Colonic mucosa (tissue), 4 donors: Measurements from ENCODE around the gene CLDND1. TPM values are rescaled to one million over a fixed set of nuclear protein-coding genes. Genes with fewer than 3 reads are reported as not detected.
"Not testable (repeated sequence)": the region's sequence is repeated elsewhere in the genome, so short reads cannot be mapped to it uniquely, and the experiment has no call there.

Source experiments
- DNase-seq: peaks from one replicate; pipeline ENCODE4 v3.0.0-alpha.2; 2020
- H3K27ac ChIP-seq: fragments of 200-600 bp; one replicate; pipeline ENCODE4 v1.8.0; 2021
- H3K27me3 ChIP-seq: fragments of 200-600 bp; one replicate; pipeline ENCODE4 v1.8.0; 2021
- H3K36me3 ChIP-seq: fragments of 200-600 bp; one replicate; pipeline ENCODE4 v1.8.0; 2021
- H3K4me1 ChIP-seq: fragments of 200-600 bp; one replicate; pipeline ENCODE4 v1.8.0; 2021; ENCODE audit warnings: mild to moderate bottlenecking
- H3K4me3 ChIP-seq: fragments of 200-600 bp; one replicate; pipeline ENCODE4 v1.8.0; 2021
- H3K9ac ChIP-seq, 2 donors: one replicate each; pipeline ENCODE4 v1.7.0; 2013; ENCODE audit warnings: control low read depth in 2 of 2, low read depth in 2 of 2, low read length in 2 of 2
- H3K9me3 ChIP-seq: fragments of 200-600 bp; one replicate; pipeline ENCODE4 v1.8.0; 2021
- CTCF ChIP-seq: fragments of 200-600 bp; IDR thresholded peaks from one replicate; pipeline ENCODE4 v1.8.0; 2022; ENCODE audit warnings: antibody characterized with exemption, mild to moderate bottlenecking
- intact Hi-C: fragments of 100-400 bp; cut with DNase I; formaldehyde crosslinking; loops from one replicate; pipeline ENCODE4 v1.14.1; 2022
- total RNA-seq, 2 donors: library from RNA; stranded (reverse); fragmentation: NEBNext Ultra II Directional in 1 of 2; extraction: Animal tissue kit (Norgen Biotek cat#: 25700) in 1 of 2; gene quantifications; one replicate each; pipeline ENCODE4 v1.2.1, GENCODE V29; 2021
- donor health status: healthy.
- donor health status: DM: no; HTN: no; CAD: no.
- donor health status: DM: no; HTN: no; CAD: no.

CLDND1 gene
- total RNA-seq, 2 donors from 2014 or later = 42.3 to 97.8 TPM

- intact Hi-C loops = no loop called here
- H3K9ac ChIP-seq = no peak overlapping the region
- TF ChIP-seq CTCF = no peak
- no peaks in the 10 kb centered on the region for H3K27me3 ChIP-seq
- H3K4me3 ChIP-seq = no peak overlapping the region
- H3K9me3 ChIP-seq = no peaks in the 10 kb centered on the region
- no peaks in the 10 kb centered on the region for H3K36me3 ChIP-seq
- DNase-seq = no peak
- H3K27ac ChIP-seq = no peak overlapping the region
- H3K4me1 ChIP-seq = no peaks in the 10 kb centered on the region
These were observed 41.7 kb upstream of the CLDND1 start for GRCh38 chr3:98564282-98565005.

DNA sequence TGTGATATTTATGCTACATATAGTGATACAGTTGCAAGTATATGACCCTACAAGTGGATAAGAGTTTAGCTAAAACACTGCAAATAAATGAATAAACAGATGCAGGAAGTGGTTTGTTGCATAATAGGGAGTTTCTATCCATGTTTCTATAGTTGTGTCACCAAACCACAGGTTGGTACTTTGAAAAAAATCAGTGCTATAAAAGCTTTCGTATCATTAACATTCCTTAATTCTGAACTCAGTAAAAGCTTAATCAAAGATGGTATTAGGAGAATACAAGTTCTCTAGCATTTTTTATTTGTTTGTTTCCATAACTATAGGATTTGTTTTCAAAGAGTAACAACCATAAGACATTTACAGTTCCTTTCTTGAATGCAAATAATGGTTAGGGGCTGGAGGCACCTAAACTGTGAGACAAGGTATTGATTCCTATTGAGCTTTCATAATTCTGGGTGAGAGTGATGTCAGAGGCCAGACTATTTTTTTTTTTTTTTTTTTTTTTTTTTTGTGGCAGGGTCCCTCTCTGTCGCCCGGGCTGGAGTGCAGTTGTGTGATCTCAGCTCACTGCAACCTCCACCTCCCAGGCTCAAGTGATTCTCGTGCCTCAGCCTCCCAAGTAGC is 41.1 kb upstream of the CLDND1 start:
- Histone ChIP-seq H3K4me1 (no peaks in the 10 kb centered on the region), H3K27ac (no peak overlapping the region), H3K36me3 (no peaks in the 10 kb centered on the region), H3K9ac (no peak overlapping the region), H3K27me3 (no peaks in the 10 kb centered on the region), H3K9me3 (no peaks in the 10 kb centered on the region), H3K4me3 (no peak overlapping the region)
- DNase-seq = no peak
- intact Hi-C loops = no loop called here
- no peak for TF ChIP-seq CTCF

DNA sequence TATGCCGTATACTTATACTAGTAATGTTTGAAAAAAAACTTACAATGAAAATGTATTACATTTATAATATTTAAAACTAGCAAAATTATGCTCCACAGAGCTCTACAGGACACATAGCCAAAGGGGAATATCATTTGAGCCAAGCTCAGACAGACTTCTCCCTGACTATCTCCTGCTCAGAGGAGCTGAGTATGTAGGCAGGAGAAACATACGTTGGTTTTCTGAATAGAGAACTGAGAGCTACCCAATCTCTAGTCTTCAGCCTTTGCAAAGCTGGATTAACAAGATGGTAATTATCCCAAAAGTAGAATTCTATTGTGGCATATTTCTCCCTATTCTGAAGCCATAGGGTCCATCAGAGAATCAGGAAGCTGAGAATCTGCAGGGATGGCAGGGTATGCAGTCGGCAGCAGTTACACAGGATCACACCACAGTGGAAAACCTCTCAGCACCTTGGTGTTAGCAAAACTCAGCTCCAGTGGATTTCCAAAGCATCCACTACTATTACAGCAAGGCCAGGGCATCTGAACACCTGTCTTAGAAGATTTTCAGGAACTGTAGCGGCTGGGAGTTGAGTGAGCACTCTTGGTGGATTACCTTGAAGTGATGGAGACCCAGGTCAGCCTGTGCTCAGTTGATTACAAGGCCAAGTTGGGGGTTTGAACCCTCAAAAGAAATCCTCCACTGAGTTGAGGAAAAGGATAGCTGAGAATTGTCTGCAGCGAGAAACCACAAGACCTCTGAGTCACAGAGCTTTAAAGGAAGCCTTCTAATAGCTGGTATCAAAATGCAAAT is 39.2 kb upstream of the CLDND1 start:
- Histone ChIP-seq H3K4me3 (no peak overlapping the region), H3K9ac (no peak overlapping the region), H3K27ac (no peak overlapping the region), H3K36me3 (no peaks in the 10 kb centered on the region), H3K9me3 (no peaks in the 10 kb centered on the region), H3K27me3 (no peaks in the 10 kb centered on the region), H3K4me1 (no peaks in the 10 kb centered on the region)
- no peak for TF ChIP-seq CTCF
- intact Hi-C loops = no loop called here
- DNase-seq = no peak

DNA sequence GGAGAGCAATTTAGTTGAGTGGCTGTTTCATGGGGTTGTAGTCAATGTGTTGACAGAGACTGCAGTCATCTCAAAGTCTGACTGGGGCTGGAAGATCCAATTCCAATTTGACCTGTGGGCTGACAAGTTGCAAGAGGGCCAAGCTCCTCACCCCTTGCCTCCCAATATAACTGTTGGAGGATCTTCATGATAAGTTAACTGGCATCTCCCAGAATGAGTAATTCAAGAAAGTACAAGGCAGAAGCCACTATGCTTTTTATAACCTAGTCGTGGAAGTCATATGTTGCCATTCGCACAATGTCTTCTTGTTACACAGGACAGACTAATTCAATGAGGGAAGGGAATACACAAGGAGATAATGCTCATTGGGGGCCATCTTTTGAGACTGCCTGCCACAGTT is 38.2 kb upstream of the CLDND1 start:
- H3K4me1 ChIP-seq = no peaks in the 10 kb centered on the region
- no peak for DNase-seq
- H3K27me3 ChIP-seq = no peaks in the 10 kb centered on the region
- no peak overlapping the region for H3K9ac ChIP-seq
- intact Hi-C loops = no loop called here
- no peak for TF ChIP-seq CTCF
- H3K27ac ChIP-seq = no peak overlapping the region
- H3K36me3 ChIP-seq = no peaks in the 10 kb centered on the region
- no peaks in the 10 kb centered on the region for H3K9me3 ChIP-seq
- H3K4me3 ChIP-seq = no peak overlapping the region

- H3K27ac ChIP-seq, H3K4me3 ChIP-seq, H3K9me3 ChIP-seq, H3K36me3 ChIP-seq, H3K9ac ChIP-seq, intact Hi-C loops, DNase-seq, H3K4me1 ChIP-seq, H3K27me3 ChIP-seq: not testable (repeated sequence)
These were observed 37.1 kb upstream of the CLDND1 start for GRCh38 chr3:98559769-98560168.
